Prostate gland (tissue), 2 donors: ENCODE results near the gene YIF1A. TPM values are rescaled to one million over a fixed set of nuclear protein-coding genes. Genes with fewer than 3 reads are reported as not detected.
"Not testable (repeated sequence)": the region's sequence is repeated elsewhere in the genome, so short reads cannot be mapped to it uniquely, and the experiment has no call there.

ENCODE experiments used
- DNase-seq: peaks from one replicate; pipeline ENCODE4 v3.0.0-alpha.2; 2019; ENCODE audit warnings: low spot score
- H3K27ac ChIP-seq, 2 donors: fragments of 200-600 bp; sonication (generic); 2 replicates each; pipeline ENCODE4 v1.5.1; 2017 to 2019
- H3K27me3 ChIP-seq: fragments of 200-600 bp; sonication (generic); replicated peaks from 2 replicates; pipeline ENCODE4 v1.5.1; 2019; ENCODE audit not compliant: insufficient read depth
- H3K36me3 ChIP-seq, 2 donors: fragments of 200-600 bp; sonication (generic); 1 replicate in 1 of 2; 2 replicates in 1 of 2; pipeline versions ENCODE4 v1.5.1 to v1.8.1; 2017 to 2019
- H3K4me1 ChIP-seq: fragments of 200-600 bp; sonication (generic); replicated peaks from 2 replicates; pipeline ENCODE4 v1.5.1; 2019
- H3K4me3 ChIP-seq, 2 donors: fragments of 200-600 bp; sonication (generic); 2 replicates each; pipeline ENCODE4 v1.5.1; 2017 to 2019
- H3K9me3 ChIP-seq: fragments of 200-600 bp; sonication (generic); 2 replicates; pipeline ENCODE4 v1.5.1; 2017
- CTCF ChIP-seq, 4 experiments: fragments of 200-600 bp in 2 of 4; fragments of 450-650 bp in 2 of 4; sonication (generic) in 2 of 4; IDR thresholded peaks; 1 replicate in 3 of 4; 2 replicates in 1 of 4; pipeline ENCODE4 v1.5.1; 2016 to 2019; ENCODE audit warnings: antibody characterized with exemption in 4 of 4, mild to moderate bottlenecking in 2 of 4, moderate library complexity in 2 of 4
- POLR2A ChIP-seq: fragments of 450-650 bp; IDR thresholded peaks from one replicate; pipeline ENCODE4 v1.6.1; 2016; ENCODE audit warnings: antibody characterized with exemption, mild to moderate bottlenecking
- POLR2AphosphoS5 ChIP-seq: sonication (generic); formaldehyde crosslinking; IDR thresholded peaks from one replicate; pipeline ENCODE4 v1.6.1; 2017; ENCODE audit warnings: antibody characterized with exemption
- WGBS: methylation state at CpG from one replicate; pipeline ENCODE4 v1.1.5; 2018; 5-methylcytosine and 5-hydroxymethylcytosine counted together
- intact Hi-C: fragments of 100-400 bp; cut with DNase I; formaldehyde crosslinking; loops from one replicate; pipeline ENCODE4 v1.14.2; 2022
- total RNA-seq, 2 donors: library from RNA; depleted of rRNA; stranded (reverse); fragments of >200 nt; gene quantifications; one replicate each; pipeline ENCODE4 v1.1.0, GENCODE V29; 2016

YIF1A gene
- total RNA-seq, 2 donors from 2014 or later: 92.6 to 112 TPM

- H3K27ac ChIP-seq: no peak overlapping the region
- H3K9me3 ChIP-seq: no peaks in the 10 kb centered on the region
- WGBS: 58% methylated on average over 10 of the region's 10 CpGs
- intact Hi-C loops: no loop called here
- H3K27me3 ChIP-seq: no peaks in the 10 kb centered on the region
- no peaks in the 10 kb centered on the region for H3K4me1 ChIP-seq
- DNase-seq: no peak
- no peak overlapping the region for H3K4me3 ChIP-seq
- TF ChIP-seq CTCF (IDR thresholded peaks at IDR 0.05) (no peak), POLR2AphosphoS5 (no peak), POLR2A (no peak)
- H3K36me3 ChIP-seq: no peaks in the 10 kb centered on the region
These were observed 35.7 kb upstream of the YIF1A start for GRCh38 chr11:66324664-66325063.

GRCh38 chr11:66323684-66324083, 34.7 kb upstream of the YIF1A start:
- no peaks in the 10 kb centered on the region for H3K9me3 ChIP-seq
- 98% methylated on average over 1 of the region's 1 CpG for whole genome bisulfite sequencing
- no peak for TF ChIP-seq CTCF (IDR thresholded peaks at IDR 0.05)
- no peak for TF ChIP-seq POLR2AphosphoS5
- TF ChIP-seq POLR2A: no peak
- no peaks in the 10 kb centered on the region for H3K4me1 ChIP-seq
- intact Hi-C loops: no loop called here
- H3K27ac ChIP-seq: no peak overlapping the region
- no peak for DNase-seq
- H3K36me3 ChIP-seq: no peaks in the 10 kb centered on the region
- H3K4me3 ChIP-seq: no peak overlapping the region
- H3K27me3 ChIP-seq: no peaks in the 10 kb centered on the region

DNA sequence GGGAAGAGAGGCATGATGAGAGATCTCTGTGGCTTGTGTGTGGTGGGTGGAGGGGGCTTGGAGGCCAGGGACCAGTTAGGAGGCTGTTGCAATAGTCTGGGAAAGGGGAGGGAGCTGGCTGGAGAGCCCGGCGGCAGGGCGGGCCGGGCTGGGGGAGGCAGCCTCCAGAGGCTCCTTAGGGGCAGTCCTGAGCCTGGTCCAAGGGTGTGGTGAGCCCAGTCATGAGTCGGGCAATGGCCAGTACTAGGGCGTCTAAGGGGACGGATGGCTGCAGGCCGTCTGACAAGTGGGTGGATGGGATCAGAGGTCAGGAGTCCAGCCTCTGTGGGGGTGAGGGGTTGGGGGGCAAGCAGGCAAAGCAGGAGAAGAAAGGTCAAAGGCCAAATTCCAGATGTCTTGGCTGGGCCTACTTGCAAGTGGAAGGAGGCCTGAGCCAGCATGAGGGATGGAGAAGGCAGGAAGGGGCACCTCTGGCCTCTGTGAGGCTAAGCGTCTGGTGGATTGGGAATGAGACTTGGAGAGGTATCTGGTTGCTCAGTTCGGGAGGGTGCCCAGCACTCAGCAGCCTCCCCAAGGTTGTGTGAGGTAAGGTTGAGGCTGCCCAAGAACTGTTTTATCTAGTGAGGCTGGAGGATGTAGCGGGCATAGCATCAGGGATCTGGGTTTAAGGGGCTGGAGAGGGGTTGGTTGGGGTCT, 33.9 kb upstream of the YIF1A start:
- TF ChIP-seq CTCF (IDR thresholded peaks at IDR 0.05): no peak
- no peak for TF ChIP-seq POLR2A
- TF ChIP-seq POLR2AphosphoS5: no peak

GRCh38 chr11:66321606-66322005, 32.7 kb upstream of the YIF1A start:
- intact Hi-C loops: no loop called here
- TF ChIP-seq POLR2AphosphoS5: no peak
- no peak for TF ChIP-seq POLR2A
- TF ChIP-seq CTCF (IDR thresholded peaks at IDR 0.05): no peak
- H3K36me3 ChIP-seq: no peaks in the 10 kb centered on the region
- no peaks in the 10 kb centered on the region for H3K27me3 ChIP-seq
- H3K4me1 ChIP-seq: no peaks in the 10 kb centered on the region
- H3K27ac ChIP-seq: no peak overlapping the region
- 82% methylated on average over 3 of the region's 4 CpGs for whole genome bisulfite sequencing
- H3K4me3 ChIP-seq: no peak overlapping the region
- DNase-seq: no peak
- H3K9me3 ChIP-seq: no peaks in the 10 kb centered on the region

More for the DNA sequence above, 33.9 kb upstream of the YIF1A start:
- Histone ChIP-seq H3K27me3 (no peaks in the 10 kb centered on the region), H3K4me1 (no peaks in the 10 kb centered on the region), H3K36me3 (no peaks in the 10 kb centered on the region), H3K27ac (no peak overlapping the region), H3K9me3 (no peaks in the 10 kb centered on the region), H3K4me3 (no peak overlapping the region)
- 88% methylated on average over 11 of the region's 11 CpGs for WGBS
- no peak for DNase-seq
- intact Hi-C loops: no loop called here

- 88% methylated on average over 6 of the region's 6 CpGs for WGBS
- H3K4me1 ChIP-seq, DNase-seq, H3K27me3 ChIP-seq, H3K27ac ChIP-seq, H3K4me3 ChIP-seq, H3K36me3 ChIP-seq, H3K9me3 ChIP-seq, intact Hi-C loops: not testable (repeated sequence)
These were observed 31.8 kb upstream of the YIF1A start for GRCh38 chr11:66320748-66321147.

DNA sequence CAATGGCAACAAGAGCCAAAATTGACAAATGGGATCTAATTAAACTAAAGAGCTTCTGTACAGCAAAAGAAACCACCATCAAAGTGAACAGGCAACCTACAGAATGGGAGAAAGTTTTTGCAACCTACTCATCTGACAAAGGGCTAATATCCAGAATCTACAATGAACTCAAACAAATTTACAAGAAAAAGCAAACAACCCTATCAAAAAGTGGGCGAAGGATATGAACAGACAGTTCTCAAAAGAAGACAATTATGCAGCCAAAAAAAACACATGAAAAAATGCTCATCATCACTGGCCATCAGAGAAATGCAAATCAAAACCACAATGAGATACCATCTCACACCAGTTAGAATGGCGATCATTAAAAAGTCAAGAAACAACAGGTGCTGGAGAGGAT, 31.3 kb upstream of the YIF1A start:
- DNase-seq, H3K27ac ChIP-seq, intact Hi-C loops, H3K9me3 ChIP-seq, H3K36me3 ChIP-seq, H3K27me3 ChIP-seq, H3K4me3 ChIP-seq, H3K4me1 ChIP-seq: not testable (repeated sequence)
- WGBS: 82% methylated on average over 2 of the region's 2 CpGs
